GM23248 (cell line): ENCODE data around the gene CPM.

Experiments used
- EZH2 ChIP-seq: fragments of 200-600 bp; sonication (generic); IDR thresholded peaks from 2 replicates; pipeline ENCODE4 v1.6.1; 2018; ENCODE audit warnings: antibody characterized with exemption, mild to moderate bottlenecking; ENCODE audit not compliant: insufficient read depth, poor library complexity, severe bottlenecking
- EZH2phosphoT487 ChIP-seq: fragments of 200-600 bp; sonication (generic); IDR thresholded peaks from 2 replicates; pipeline ENCODE4 v1.6.1; 2018; ENCODE audit warnings: antibody characterized with exemption, moderate library complexity, mild to moderate bottlenecking, low read depth; ENCODE audit not compliant: insufficient read depth

- TF ChIP-seq EZH2 (no peak), EZH2phosphoT487 (no peak)
Observed at GRCh38 chr12:68876461-68876860, 56.5 kb downstream of the CPM start.
